ENCODE measurements around the gene WWTR1.

The WWTR1 gene

GRCh38 chr3:149586871-149587270, 71.0 kb downstream of the WWTR1 start:
- TF ChIP-seq SIN3A (IDR thresholded peaks at IDR 0.05; ENCODE audit: borderline replicate concordance, insufficient read depth, low read length) (no peak), FOXP2 (optimal IDR thresholded peaks at IDR 0.05; ENCODE audit: borderline replicate concordance, extremely low read depth, extremely low read length, insufficient read depth) (no peak), REST (IDR thresholded peaks at IDR 0.05; ENCODE audit: insufficient read depth in 1 of 2, low read depth in 2 of 2, low read length in 2 of 2) (no peak), POLR2AphosphoS5 (IDR thresholded peaks at IDR 0.05; ENCODE audit: low read depth, low read length) (no peak), TAF1 (IDR thresholded peaks at IDR 0.05; ENCODE audit: borderline replicate concordance, insufficient read depth, low read length) (no peak)

GRCh38 chr3:149585401-149585726, 72.5 kb downstream of the WWTR1 start:
- no peak for TF ChIP-seq TAF1 (IDR thresholded peaks at IDR 0.05; ENCODE audit: borderline replicate concordance, insufficient read depth, low read length)

- TF ChIP-seq SIN3A (IDR thresholded peaks at IDR 0.05; ENCODE audit: borderline replicate concordance, insufficient read depth, low read length) = no peak
- TF ChIP-seq REST (IDR thresholded peaks at IDR 0.05; ENCODE audit: insufficient read depth in 1 of 2, low read depth in 2 of 2, low read length in 2 of 2) = no peak
- no peak for TF ChIP-seq TAF1 (IDR thresholded peaks at IDR 0.05; ENCODE audit: borderline replicate concordance, insufficient read depth, low read length)
Observed at GRCh38 chr3:149583921-149584635, 73.7 kb downstream of the WWTR1 start.

GRCh38 chr3:149582395-149582794, 75.4 kb downstream of the WWTR1 start:
- TF ChIP-seq POLR2AphosphoS5 (IDR thresholded peaks at IDR 0.05; ENCODE audit: low read depth, low read length) (no peak), FOXP2 (optimal IDR thresholded peaks at IDR 0.05; ENCODE audit: borderline replicate concordance, extremely low read depth, extremely low read length, insufficient read depth) (no peak), SIN3A (IDR thresholded peaks at IDR 0.05; ENCODE audit: borderline replicate concordance, insufficient read depth, low read length) (no peak), TAF1 (IDR thresholded peaks at IDR 0.05; ENCODE audit: borderline replicate concordance, insufficient read depth, low read length) (no peak)

GRCh38 chr3:149581681-149582370, 76.0 kb downstream of the WWTR1 start:
- TF ChIP-seq REST (IDR thresholded peaks at IDR 0.05; ENCODE audit: insufficient read depth in 1 of 2, low read depth in 2 of 2, low read length in 2 of 2) (no peak), POLR2AphosphoS5 (IDR thresholded peaks at IDR 0.05; ENCODE audit: low read depth, low read length) (no peak), SIN3A (IDR thresholded peaks at IDR 0.05; ENCODE audit: borderline replicate concordance, insufficient read depth, low read length) (no peak), TAF1 (IDR thresholded peaks at IDR 0.05; ENCODE audit: borderline replicate concordance, insufficient read depth, low read length) (no peak)

GRCh38 chr3:149581248-149581647, 76.6 kb downstream of the WWTR1 start:
- TF ChIP-seq FOXP2 (optimal IDR thresholded peaks at IDR 0.05; ENCODE audit: borderline replicate concordance, extremely low read depth, extremely low read length, insufficient read depth) (no peak), REST (IDR thresholded peaks at IDR 0.05; ENCODE audit: insufficient read depth in 1 of 2, low read depth in 2 of 2, low read length in 2 of 2) (no peak), TAF1 (IDR thresholded peaks at IDR 0.05; ENCODE audit: borderline replicate concordance, insufficient read depth, low read length) (no peak), POLR2AphosphoS5 (IDR thresholded peaks at IDR 0.05; ENCODE audit: low read depth, low read length) (no peak), SIN3A (IDR thresholded peaks at IDR 0.05; ENCODE audit: borderline replicate concordance, insufficient read depth, low read length) (no peak)

Data from PFSK-1 (cell line).